Lower leg skin (tissue), 4 donors: ENCODE measurements around the gene PLEKHG4B. TPM values are rescaled to one million over a fixed set of nuclear protein-coding genes. Genes with fewer than 3 reads are reported as not detected.

Source experiments
- DNase-seq, 2 donors: peaks; one replicate each; pipeline ENCODE4 v3.0.0-alpha.2; 2019; ENCODE audit warnings: low spot score in 2 of 2
- H3K4me3 ChIP-seq: fragments of 200-600 bp; sonication (generic); 2 replicates; pipeline ENCODE4 v1.5.1; 2017; ENCODE audit warnings: mild to moderate bottlenecking, low read depth; ENCODE audit not compliant: poor library complexity, severe bottlenecking
- CTCF ChIP-seq, 3 donors: fragments of 450-650 bp; IDR thresholded peaks; one replicate each; pipeline ENCODE4 v1.5.1; 2016; ENCODE audit warnings: antibody characterized with exemption in 3 of 3, mild to moderate bottlenecking in 3 of 3, moderate library complexity in 2 of 3
- POLR2A ChIP-seq, 2 donors: fragments of 450-650 bp; IDR thresholded peaks; one replicate each; pipeline ENCODE4 v1.6.1; 2016 to 2017; ENCODE audit warnings: antibody characterized with exemption in 2 of 2, mild to moderate bottlenecking in 1 of 2, moderate library complexity in 1 of 2
- WGBS, 2 donors: methylation state at CpG; one replicate each; pipeline ENCODE4 v1.1.5; 2018; 5-methylcytosine and 5-hydroxymethylcytosine counted together
- intact Hi-C: fragments of 100-400 bp; cut with DNase I; formaldehyde crosslinking; loops from one replicate; pipeline ENCODE4 v1.15.0; 2023; ENCODE audit warnings: low total_unique reads
- total RNA-seq, 4 donors: library from RNA; depleted of rRNA; stranded (reverse); fragments of >200 nt; gene quantifications; one replicate each; pipeline ENCODE4 v1.1.0, GENCODE V29; 2016

PLEKHG4B gene
- total RNA-seq, 4 donors from 2014 or later: 0.17 to 2.1 (median 0.36) TPM

DNA sequence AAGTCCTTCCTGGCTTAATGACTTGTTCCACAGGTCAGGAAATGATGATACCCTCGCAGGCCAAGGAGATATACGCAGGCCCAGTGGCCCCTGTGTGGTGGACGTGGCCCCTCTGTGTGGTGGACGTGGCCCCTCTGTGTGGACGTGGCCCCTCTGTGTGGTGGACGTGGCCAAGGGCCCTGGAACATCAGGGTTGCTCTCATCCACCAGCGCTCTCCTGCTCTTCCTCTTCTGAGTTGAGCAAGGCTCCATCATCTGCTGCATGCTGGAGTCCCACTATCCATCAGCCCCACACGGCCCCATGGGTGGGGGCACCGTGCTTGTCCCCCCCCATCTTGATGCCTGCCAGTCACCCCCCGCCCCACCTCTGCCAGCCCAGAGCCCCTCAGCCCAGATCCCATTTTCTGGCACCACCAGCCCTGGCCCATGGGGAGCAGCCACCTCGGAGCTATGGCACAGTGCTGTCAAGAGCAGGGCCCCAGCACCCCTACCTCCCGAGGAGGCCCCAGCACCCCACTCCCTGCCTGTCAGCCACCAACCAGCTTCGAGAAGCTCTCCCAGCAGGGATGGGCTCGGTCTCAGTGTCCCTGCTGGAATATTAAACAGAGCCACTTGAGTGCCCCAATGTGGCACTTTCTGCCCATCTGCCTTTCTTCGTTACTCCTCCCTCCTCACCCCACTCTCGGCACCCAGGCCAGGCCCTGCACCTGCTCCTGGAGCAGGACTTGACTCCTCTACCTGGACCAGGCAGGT lies 107.4 kb downstream of the PLEKHG4B start:
- TF ChIP-seq CTCF (IDR thresholded peaks at IDR 0.05) (no peak), POLR2A (IDR thresholded peaks at IDR 0.05) (no peak)
- no peak for DNase-seq
- WGBS, 2 donors: 92% methylated on average over 16 of the region's 16 CpGs
- intact Hi-C loops: no loop called here
- no peak overlapping the region for H3K4me3 ChIP-seq

- H3K4me3 ChIP-seq: no peak overlapping the region
- TF ChIP-seq POLR2A (IDR thresholded peaks at IDR 0.05) (no peak), CTCF (IDR thresholded peaks at IDR 0.05) (no peak)
- intact Hi-C loops: no loop called here
- 89 to 90% methylated on average over 23 of the region's 23 CpGs for WGBS, 2 donors
- DNase-seq: no peak
Measured at GRCh38 chr5:199950-200645, 108.1 kb downstream of the PLEKHG4B start.

DNA sequence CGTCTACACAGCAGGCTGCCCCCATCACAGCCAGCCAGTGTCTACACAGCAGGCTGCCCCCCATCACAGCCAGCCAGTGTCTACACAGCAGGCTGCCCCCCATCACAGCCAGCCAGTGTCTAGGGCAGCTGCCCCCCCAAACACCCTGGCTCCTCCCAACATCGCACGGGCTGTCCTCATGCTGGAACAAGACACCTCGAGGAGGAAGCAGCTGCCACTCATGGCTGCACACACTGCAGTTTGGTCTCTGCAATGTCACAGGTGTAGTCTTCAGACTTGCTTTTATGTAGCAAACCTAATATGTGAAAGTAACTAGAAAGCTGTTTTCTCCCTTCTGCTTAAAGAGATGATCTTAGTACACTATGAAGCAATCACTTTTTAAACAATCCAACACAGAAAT lies 109.0 kb downstream of the PLEKHG4B start:
- intact Hi-C loops: no loop called here
- WGBS, 2 donors: 52 to 74% methylated on average over 3 to 4 of the region's 4 CpGs
- no peak overlapping the region for H3K4me3 ChIP-seq
- no peak for TF ChIP-seq CTCF (IDR thresholded peaks at IDR 0.05)
- no peak for TF ChIP-seq POLR2A (IDR thresholded peaks at IDR 0.05)
- no peak for DNase-seq

GRCh38 chr5:201672-202071 lies 109.7 kb downstream of the PLEKHG4B start:
- whole genome bisulfite sequencing, 2 donors: 95% methylated on average over 8 of the region's 8 CpGs
- H3K4me3 ChIP-seq: no peak overlapping the region
- intact Hi-C loops: no loop called here
- no peak for DNase-seq
- no peak for TF ChIP-seq POLR2A (IDR thresholded peaks at IDR 0.05)
- no peak for TF ChIP-seq CTCF (IDR thresholded peaks at IDR 0.05)

DNA sequence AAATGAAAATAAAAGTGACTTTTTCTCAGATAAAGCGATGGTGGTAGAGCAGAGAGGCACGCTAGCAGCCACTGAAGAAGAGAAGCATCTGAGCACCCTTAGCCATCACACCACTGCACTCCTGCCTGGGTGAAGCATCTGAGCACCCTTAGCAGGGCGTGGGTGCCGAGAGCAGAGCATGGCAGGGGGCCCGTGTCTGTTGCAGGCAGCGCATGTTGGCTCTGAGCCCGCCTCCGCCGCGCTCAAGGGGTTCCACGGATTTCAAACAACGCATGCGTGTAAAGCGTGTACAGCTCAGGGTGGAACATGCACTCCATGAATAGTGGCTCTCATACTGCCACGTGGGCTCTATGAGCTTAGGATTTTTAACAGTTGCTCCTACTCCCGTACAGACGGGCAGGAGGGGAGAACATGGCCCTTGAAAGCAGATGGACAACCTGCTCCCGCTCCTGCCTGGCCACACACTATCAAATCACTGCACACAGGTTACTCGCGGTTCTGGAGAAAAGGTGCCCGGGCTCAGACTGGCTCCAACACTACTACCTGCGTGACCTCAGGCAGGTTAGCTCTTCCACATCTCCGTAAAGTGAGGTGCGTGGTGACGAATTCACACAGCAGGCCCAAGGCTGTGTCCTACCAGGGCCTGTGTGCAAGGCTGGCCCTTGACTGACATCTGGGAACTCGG lies 111.4 kb downstream of the PLEKHG4B start:
- intact Hi-C loops: no loop called here
- 91 to 95% methylated on average over 25 to 26 of the region's 26 CpGs for WGBS, 2 donors
- H3K4me3 ChIP-seq: no peak overlapping the region
- no peak for TF ChIP-seq CTCF (IDR thresholded peaks at IDR 0.05)
- no peak for DNase-seq
